Choroid plexus epithelial cell (primary cell): ENCODE results near the gene TMEM45A.

Experiments used
- DNase-seq: peaks from one replicate; pipeline ENCODE4 v3.0.0-alpha.2; 2010; ENCODE audit warnings: low read depth
- H3K4me3 ChIP-seq: 2 replicates; pipeline ENCODE4 v1.5.1; 2011; ENCODE audit warnings: low read depth, mild to moderate bottlenecking, control low read depth, low read length, moderate library complexity
- CTCF ChIP-seq: conservative IDR thresholded peaks from 2 replicates; pipeline ENCODE4 v1.5.1; 2011; ENCODE audit warnings: low read depth, mild to moderate bottlenecking, control low read depth, inconsistent platforms, low read length, moderate library complexity

The TMEM45A gene

GRCh38 chr3:100456745-100457144 is 35.7 kb upstream of the TMEM45A start:
- no peak overlapping the region for H3K4me3 ChIP-seq
- DNase-seq = no peak
- no peak for TF ChIP-seq CTCF

GRCh38 chr3:100457811-100458210 is 34.6 kb upstream of the TMEM45A start:
- no peak overlapping the region for H3K4me3 ChIP-seq
- TF ChIP-seq CTCF = no peak
- DNase-seq = no peak

- no peak overlapping the region for H3K4me3 ChIP-seq
- no peak for TF ChIP-seq CTCF
- no peak for DNase-seq
These were observed 33.6 kb upstream of the TMEM45A start for GRCh38 chr3:100458814-100459213.

GRCh38 chr3:100463002-100463401 is 29.4 kb upstream of the TMEM45A start:
- peak; percentile 81 for TF ChIP-seq CTCF
- H3K4me3 ChIP-seq = no peak overlapping the region
- peak; percentile 87 for DNase-seq

- no peak for DNase-seq
- no peak for TF ChIP-seq CTCF
- no peak overlapping the region for H3K4me3 ChIP-seq
These were observed 28.7 kb upstream of the TMEM45A start for GRCh38 chr3:100463646-100464155.

GRCh38 chr3:100465892-100466777 is 26.3 kb upstream of the TMEM45A start:
- H3K4me3 ChIP-seq = no peak overlapping the region
- TF ChIP-seq CTCF = no peak
- DNase-seq = peak; percentile 13

- no peak overlapping the region for H3K4me3 ChIP-seq
- DNase-seq = no peak
- no peak for TF ChIP-seq CTCF
These were observed 25.3 kb upstream of the TMEM45A start for GRCh38 chr3:100467133-100467532.
